Coronary artery (tissue), 2 donors: ENCODE data around the gene IGFL4.
A peak's percentile ranks its signal among the peaks of the same experiment; 100 is the strongest.

Experiments
- DNase-seq: peaks from one replicate; pipeline ENCODE4 v3.0.0-alpha.2; 2017; ENCODE audit warnings: low spot score
- H3K27ac ChIP-seq, 2 donors: fragments of 200-600 bp; sonication (generic); one replicate each; pipeline ENCODE4 v1.5.1; 2016 to 2019
- H3K4me3 ChIP-seq: fragments of 200-600 bp; sonication (generic); 2 replicates; pipeline ENCODE4 v1.5.1; 2016; ENCODE audit warnings: mild to moderate bottlenecking, moderate library complexity
- TF ChIP-seq, protein P1 (sequence below): fragments of 200-600 bp; sonication (generic); IDR thresholded peaks from one replicate; pipeline ENCODE4 v1.5.1; 2019; ENCODE audit warnings: antibody characterized with exemption

IGFL4 gene

DNA sequence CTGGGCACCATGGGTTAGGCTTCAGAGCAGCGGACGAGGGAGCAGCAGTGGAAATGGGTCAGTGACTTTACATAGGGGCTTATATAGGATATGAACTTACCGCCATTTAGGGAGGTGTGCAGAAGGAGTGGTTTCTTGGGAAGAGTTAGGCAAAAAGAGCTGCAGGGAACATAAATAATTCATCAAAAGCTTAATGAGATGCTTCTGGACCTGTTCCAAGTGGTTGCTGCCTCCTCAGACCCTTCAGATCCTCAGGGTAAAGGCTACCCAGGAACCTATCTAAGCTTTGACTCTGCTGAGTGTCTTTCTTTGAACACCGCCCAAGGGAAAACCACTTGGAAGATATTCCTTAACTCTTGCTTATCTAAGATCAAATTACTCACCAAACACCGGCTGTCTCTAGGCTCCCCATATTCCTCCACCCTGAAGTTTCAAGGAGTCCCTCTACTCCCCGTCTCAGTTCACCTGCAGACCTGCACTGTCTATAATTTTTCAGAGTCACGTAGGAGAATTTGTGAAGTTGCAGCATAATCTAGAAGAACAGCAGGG, at the start of gene IGFL4:
IGFL4 (minus strand) TSS at position 51 of the 549 bp plus-strand sequence; CDS start at position 11, 40 bp downstream.
- TF ChIP-seq, protein P1, sequence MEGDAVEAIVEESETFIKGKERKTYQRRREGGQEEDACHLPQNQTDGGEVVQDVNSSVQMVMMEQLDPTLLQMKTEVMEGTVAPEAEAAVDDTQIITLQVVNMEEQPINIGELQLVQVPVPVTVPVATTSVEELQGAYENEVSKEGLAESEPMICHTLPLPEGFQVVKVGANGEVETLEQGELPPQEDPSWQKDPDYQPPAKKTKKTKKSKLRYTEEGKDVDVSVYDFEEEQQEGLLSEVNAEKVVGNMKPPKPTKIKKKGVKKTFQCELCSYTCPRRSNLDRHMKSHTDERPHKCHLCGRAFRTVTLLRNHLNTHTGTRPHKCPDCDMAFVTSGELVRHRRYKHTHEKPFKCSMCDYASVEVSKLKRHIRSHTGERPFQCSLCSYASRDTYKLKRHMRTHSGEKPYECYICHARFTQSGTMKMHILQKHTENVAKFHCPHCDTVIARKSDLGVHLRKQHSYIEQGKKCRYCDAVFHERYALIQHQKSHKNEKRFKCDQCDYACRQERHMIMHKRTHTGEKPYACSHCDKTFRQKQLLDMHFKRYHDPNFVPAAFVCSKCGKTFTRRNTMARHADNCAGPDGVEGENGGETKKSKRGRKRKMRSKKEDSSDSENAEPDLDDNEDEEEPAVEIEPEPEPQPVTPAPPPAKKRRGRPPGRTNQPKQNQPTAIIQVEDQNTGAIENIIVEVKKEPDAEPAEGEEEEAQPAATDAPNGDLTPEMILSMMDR, result no peak
- no peak within 1 kb of the TSS for H3K27ac ChIP-seq
- H3K4me3 ChIP-seq, result no peak within 1 kb of the TSS
- DNase-seq, result no peak

DNA sequence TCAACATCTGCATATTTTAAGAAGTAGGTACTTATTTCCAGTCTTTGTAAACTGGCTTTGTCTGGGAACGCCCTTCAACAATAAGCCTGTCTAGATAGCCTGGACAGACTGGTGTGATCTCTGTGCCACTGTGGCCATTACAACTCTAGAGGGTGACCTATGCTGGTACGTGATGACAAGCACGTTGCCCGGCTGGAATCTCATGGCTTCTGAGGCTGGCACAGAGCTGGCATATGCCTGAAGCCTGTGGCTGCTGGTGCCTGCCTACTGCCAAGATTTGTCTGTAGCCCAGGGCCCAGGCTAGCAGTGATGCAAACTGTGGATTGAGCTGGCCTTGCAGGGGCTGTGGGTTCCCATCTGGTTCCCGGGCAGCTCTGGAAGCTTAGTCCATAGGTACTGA, 49.6 kb upstream of the IGFL4 start:
- TF ChIP-seq, protein P1, result no peak
- Histone ChIP-seq H3K27ac (no peak overlapping the region), H3K4me3 (no peak overlapping the region)
- no peak for DNase-seq

DNA sequence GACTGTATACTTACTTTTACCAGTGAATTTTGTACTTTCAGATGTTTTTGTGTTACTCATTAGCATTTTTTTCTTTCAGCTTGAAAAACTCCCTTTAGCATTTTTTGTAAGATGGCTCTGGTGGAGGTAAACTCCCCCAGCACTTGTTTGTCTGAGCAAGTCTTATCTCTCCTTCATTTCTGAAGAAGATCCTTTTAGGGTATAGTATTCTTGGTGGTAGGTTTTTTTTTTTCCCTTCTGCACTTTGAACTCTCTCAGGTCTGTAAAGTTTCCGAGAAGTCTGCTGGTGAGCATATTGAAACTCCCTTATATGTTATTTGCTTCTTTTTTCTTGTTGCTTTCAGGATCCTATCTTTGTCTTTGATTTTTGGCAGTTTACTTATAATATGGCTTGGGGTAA, 48.6 kb upstream of the IGFL4 start:
- Histone ChIP-seq H3K27ac (no peak overlapping the region), H3K4me3 (no peak overlapping the region)
- DNase-seq, result no peak
- TF ChIP-seq, protein P1, result no peak

DNA sequence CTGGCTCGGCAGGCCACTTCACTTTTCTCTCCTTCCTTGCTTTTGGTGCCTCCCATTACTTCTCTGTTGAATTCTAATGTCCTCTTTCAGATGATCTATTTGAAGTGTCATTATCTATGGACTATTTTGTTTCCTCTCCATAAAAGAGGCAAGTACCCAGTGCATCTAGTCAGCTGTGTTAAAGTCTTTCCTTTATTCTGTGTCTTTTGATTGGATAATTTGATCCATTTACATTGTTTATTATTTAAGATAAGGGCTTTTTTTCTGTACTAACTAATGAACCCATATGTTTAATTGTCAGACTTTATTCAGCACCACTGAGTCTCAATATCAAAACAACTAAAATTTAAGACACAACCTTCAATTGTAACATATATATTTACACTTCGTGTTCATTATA, 47.3 kb upstream of the IGFL4 start:
- Histone ChIP-seq H3K27ac (no peak overlapping the region), H3K4me3 (no peak overlapping the region)
- no peak for DNase-seq
- TF ChIP-seq, protein P1, result no peak

DNA sequence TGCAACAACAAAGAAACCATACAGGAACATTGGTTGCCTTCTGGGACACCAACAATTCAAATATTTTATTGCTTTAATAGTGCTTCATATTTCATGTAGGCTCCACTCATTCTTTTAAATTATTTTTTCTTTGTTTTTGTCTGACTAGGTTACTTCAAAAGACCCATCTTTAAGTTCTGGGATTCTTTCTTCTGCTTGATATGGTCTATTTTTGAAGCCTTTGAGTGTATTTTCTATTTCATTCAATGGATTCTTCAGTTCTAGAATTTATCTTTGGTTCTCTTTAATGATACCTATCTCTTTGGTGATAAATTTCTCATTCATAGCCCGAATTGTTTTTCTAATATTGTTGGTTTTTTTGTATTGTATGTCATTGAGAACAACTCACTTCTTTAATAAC, 45.1 kb upstream of the IGFL4 start:
- no peak overlapping the region for H3K4me3 ChIP-seq

DNA sequence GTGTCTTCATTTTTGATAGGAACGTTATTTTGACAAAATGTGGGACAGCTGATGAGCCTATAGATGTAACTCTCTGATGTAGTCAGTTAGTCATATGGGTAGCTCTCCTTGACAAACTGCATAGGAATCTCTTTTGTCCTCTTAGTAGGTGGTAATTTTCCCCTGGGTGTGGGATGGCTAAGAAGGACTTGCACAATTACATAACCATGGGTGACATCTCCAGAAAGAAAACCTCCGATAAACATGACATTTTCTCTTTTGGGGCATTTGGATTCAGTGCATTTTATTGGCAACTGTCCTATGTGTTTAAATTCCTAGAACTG, 41.9 kb upstream of the IGFL4 start:
- DNase-seq, result no peak
- no peak overlapping the region for H3K27ac ChIP-seq
- no peak overlapping the region for H3K4me3 ChIP-seq
- TF ChIP-seq, protein P1, result no peak

More for the DNA sequence above, 45.1 kb upstream of the IGFL4 start:
- TF ChIP-seq, protein P1, result no peak
- DNase-seq, result no peak
- no peak overlapping the region for H3K27ac ChIP-seq

DNA sequence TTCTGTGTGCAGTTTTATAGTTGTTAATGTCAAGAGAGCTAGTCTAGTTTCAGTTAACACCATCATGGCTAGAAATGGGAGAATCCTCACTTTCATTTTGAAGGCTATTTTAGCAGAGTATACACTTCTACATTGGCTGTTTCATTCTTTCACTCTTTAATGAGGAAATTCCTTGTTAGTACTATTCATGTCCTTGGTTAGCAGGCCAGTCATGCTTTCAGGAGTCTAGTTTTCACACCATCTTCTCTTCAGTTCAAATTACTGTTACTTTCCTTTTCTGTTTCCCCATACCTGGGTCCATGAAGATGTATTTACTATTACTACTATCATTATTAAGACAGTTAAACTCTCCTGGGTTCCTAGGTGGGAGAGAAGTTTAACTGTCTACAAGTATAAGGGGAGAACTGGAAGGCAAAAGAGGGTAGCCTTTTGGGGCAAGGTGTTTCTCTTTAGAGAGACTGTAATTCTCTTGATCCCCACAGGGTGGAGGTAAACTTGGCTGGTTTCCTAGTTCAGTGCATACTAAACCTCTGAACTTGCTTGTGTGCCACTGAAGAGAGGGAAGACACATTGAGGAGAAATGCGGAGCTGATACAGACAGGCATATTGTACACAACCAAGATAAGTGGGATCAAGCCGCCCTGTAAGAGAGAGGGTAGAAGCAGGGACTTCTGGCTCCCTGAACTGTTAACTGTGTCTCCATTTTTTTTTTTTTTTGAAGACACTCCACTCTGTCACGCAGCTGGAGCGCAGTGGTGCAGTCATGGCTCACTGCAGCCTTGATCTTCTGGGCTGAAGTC, 41.3 kb upstream of the IGFL4 start:
- DNase-seq, result no peak
- Histone ChIP-seq H3K27ac (no peak overlapping the region), H3K4me3 (no peak overlapping the region)
- TF ChIP-seq, protein P1, result peak; percentile 29
